HUES48 (cell line): Measurements from ENCODE around the gene FBP1.

Experiments used
- H3K27ac ChIP-seq: one replicate; pipeline ENCODE4 v1.7.0; 2013; ENCODE audit warnings: low read depth, low read length, inconsistent platforms
- H3K27me3 ChIP-seq: 2 replicates; pipeline ENCODE4 v1.6.1; 2013; ENCODE audit warnings: mild to moderate bottlenecking, low read length; ENCODE audit not compliant: control insufficient read depth, insufficient read depth
- H3K36me3 ChIP-seq: 2 replicates; pipeline ENCODE4 v1.6.1; 2013; ENCODE audit warnings: low read length; ENCODE audit not compliant: control insufficient read depth, insufficient read depth
- H3K4me1 ChIP-seq: 2 replicates; pipeline ENCODE4 v1.6.1; 2013; ENCODE audit warnings: mild to moderate bottlenecking, low read length; ENCODE audit not compliant: control insufficient read depth, insufficient read depth
- H3K4me3 ChIP-seq: 2 replicates; pipeline ENCODE4 v1.5.1; 2013; ENCODE audit warnings: mild to moderate bottlenecking, low read depth, low read length
- H3K9ac ChIP-seq: 2 replicates; pipeline ENCODE4 v1.6.1; 2013; ENCODE audit warnings: mild to moderate bottlenecking, low read depth, low read length, moderate library complexity
- H3K9me3 ChIP-seq: 2 replicates; pipeline ENCODE4 v1.6.1; 2013; ENCODE audit warnings: low read length; ENCODE audit not compliant: control insufficient read depth, insufficient read depth

Gene FBP1

GRCh38 chr9:94554078-94554438 lies 85.3 kb downstream of the FBP1 start:
- peak overlapping the region; percentile 72; the same call in 1 of the 2 replicates for H3K4me3 ChIP-seq

More at GRCh38 chr9:94554078-94554438, 85.3 kb downstream of the FBP1 start:
- peaks cover 4% of the 10 kb centered on the region; the same call in 1 of the 2 replicates for H3K9me3 ChIP-seq
- no peaks in the 10 kb centered on the region for H3K4me1 ChIP-seq
- H3K9ac ChIP-seq, result no peak overlapping the region
- no peaks in the 10 kb centered on the region for H3K27me3 ChIP-seq
- 0 out of 2 replicates have a peak, but pooled peaks cover under 1% of the 10 kb centered on the region for H3K36me3 ChIP-seq
- no peak overlapping the region for H3K27ac ChIP-seq
